Mesendoderm (in vitro differentiated cells): ENCODE data around the gene FARP1.

Experiments
- DNase-seq: peaks from one replicate; pipeline ENCODE4 v3.0.0; 2013
- H2AK5ac ChIP-seq: 2 replicates; pipeline ENCODE4 v1.6.1; 2013; ENCODE audit warnings: low read length, inconsistent platforms
- H2BK120ac ChIP-seq: 2 replicates; pipeline ENCODE4 v1.6.1; 2013; ENCODE audit warnings: low read depth, mild to moderate bottlenecking, low read length, moderate library complexity, mixed read lengths
- H2BK15ac ChIP-seq: replicated peaks from 2 replicates; pipeline ENCODE4 v1.6.1; 2013; ENCODE audit warnings: low read depth, mild to moderate bottlenecking, moderate library complexity
- H2BK5ac ChIP-seq: 2 replicates; pipeline ENCODE4 v1.6.1; 2013; ENCODE audit warnings: low read length, inconsistent platforms
- H3K18ac ChIP-seq: 2 replicates; pipeline ENCODE4 v1.6.1; 2013; ENCODE audit warnings: mild to moderate bottlenecking, low read length, mixed read lengths
- H3K23ac ChIP-seq: one replicate; pipeline ENCODE4 v1.6.1; 2013; ENCODE audit warnings: low read length
- H3K27ac ChIP-seq: 2 replicates; pipeline ENCODE4 v1.5.1; 2013; ENCODE audit warnings: low read depth, mild to moderate bottlenecking, inconsistent platforms, low read length, moderate library complexity
- H3K27me3 ChIP-seq: 2 replicates; pipeline ENCODE4 v1.6.1; 2013; ENCODE audit warnings: low read length, control low read depth, mild to moderate bottlenecking, inconsistent platforms; ENCODE audit not compliant: insufficient read depth, poor library complexity
- H3K36me3 ChIP-seq: 2 replicates; pipeline ENCODE4 v1.6.1; 2013; ENCODE audit warnings: low read length, inconsistent platforms; ENCODE audit not compliant: control insufficient read depth, insufficient read depth
- H3K4ac ChIP-seq: one replicate; pipeline ENCODE4 v1.6.1; 2013; ENCODE audit warnings: low read depth, mild to moderate bottlenecking, low read length, moderate library complexity
- H3K4me1 ChIP-seq: 2 replicates; pipeline ENCODE4 v1.6.1; 2013; ENCODE audit warnings: low read depth, low read length, inconsistent platforms; ENCODE audit not compliant: control insufficient read depth
- H3K4me2 ChIP-seq: 2 replicates; pipeline ENCODE4 v1.6.1; 2013; ENCODE audit warnings: low read length
- H3K4me3 ChIP-seq: 2 replicates; pipeline ENCODE4 v1.5.1; 2013; ENCODE audit warnings: mild to moderate bottlenecking, low read length
- H3K56ac ChIP-seq: one replicate; pipeline ENCODE4 v1.6.1; 2013; ENCODE audit warnings: low read length
- H3K79me1 ChIP-seq: 2 replicates; pipeline ENCODE4 v1.6.1; 2013; ENCODE audit warnings: low read length, inconsistent platforms
- H3K79me2 ChIP-seq: 2 replicates; pipeline ENCODE4 v1.6.1; 2013; ENCODE audit warnings: mild to moderate bottlenecking, low read length; ENCODE audit not compliant: control insufficient read depth, insufficient read depth
- H3K9ac ChIP-seq: 2 replicates; pipeline ENCODE4 v1.6.1; 2013; ENCODE audit warnings: low read length, inconsistent platforms
- H4K5ac ChIP-seq: one replicate; pipeline ENCODE4 v1.6.1; 2013; ENCODE audit warnings: low read length
- H4K8ac ChIP-seq: one replicate; pipeline ENCODE4 v1.6.1; 2013; ENCODE audit warnings: low read depth, mild to moderate bottlenecking, control low read depth, low read length, moderate library complexity
- WGBS: extraction: QIAGEN DNeasy Blood & Tissue Kit; methylation state at CpG from one replicate; pipeline ENCODE4 v1.1.7; 2013; ENCODE audit warnings: low lambda C conversion rate, missing lambda C conversion rate; ENCODE audit not compliant: insufficient coverage; ENCODE audit errors: extremely low coverage; 5-methylcytosine and 5-hydroxymethylcytosine counted together

FARP1 gene

DNA sequence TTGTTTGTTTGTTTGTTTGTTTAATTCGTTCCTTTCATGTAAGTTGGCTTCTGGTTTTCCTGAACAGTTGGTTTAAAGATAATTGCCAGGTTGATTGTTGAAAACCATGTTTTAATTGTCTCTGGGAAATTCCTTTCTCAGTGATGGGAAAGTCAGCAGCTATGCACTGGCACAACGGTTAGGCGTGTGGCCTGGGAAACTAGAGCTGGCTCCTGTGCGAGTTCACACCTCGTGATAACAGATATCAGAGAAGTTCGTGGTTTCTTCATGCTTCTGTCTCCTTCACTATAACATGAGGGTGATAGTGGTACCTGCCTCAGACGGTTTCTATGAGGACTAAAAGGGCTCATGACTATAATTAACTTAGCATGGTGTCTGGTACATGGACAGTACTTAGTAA, 280.5 kb downstream of the FARP1 start:
- Histone ChIP-seq H2BK120ac (no peak overlapping the region), H2BK5ac (no peak overlapping the region), H3K4me3 (no peak overlapping the region), H3K9ac (no peak overlapping the region), H3K4ac (no peak overlapping the region), H3K79me2 (no peaks in the 10 kb centered on the region), H4K5ac (no peak overlapping the region), H3K56ac (no peak overlapping the region), H3K27me3 (no peaks in the 10 kb centered on the region), H3K18ac (no peak overlapping the region), H3K4me2 (no peak overlapping the region), H3K36me3 (no peaks in the 10 kb centered on the region), H3K79me1 (no peaks in the 10 kb centered on the region), H3K27ac (no peak overlapping the region), H4K8ac (no peak overlapping the region), H3K4me1 (no peaks in the 10 kb centered on the region), H3K23ac (no peak overlapping the region), H2AK5ac (no peak overlapping the region), H2BK15ac (no peak overlapping the region)
- DNase-seq = no peak
- WGBS = no CpG with 5 or more reads among the region's 7 CpGs

DNA sequence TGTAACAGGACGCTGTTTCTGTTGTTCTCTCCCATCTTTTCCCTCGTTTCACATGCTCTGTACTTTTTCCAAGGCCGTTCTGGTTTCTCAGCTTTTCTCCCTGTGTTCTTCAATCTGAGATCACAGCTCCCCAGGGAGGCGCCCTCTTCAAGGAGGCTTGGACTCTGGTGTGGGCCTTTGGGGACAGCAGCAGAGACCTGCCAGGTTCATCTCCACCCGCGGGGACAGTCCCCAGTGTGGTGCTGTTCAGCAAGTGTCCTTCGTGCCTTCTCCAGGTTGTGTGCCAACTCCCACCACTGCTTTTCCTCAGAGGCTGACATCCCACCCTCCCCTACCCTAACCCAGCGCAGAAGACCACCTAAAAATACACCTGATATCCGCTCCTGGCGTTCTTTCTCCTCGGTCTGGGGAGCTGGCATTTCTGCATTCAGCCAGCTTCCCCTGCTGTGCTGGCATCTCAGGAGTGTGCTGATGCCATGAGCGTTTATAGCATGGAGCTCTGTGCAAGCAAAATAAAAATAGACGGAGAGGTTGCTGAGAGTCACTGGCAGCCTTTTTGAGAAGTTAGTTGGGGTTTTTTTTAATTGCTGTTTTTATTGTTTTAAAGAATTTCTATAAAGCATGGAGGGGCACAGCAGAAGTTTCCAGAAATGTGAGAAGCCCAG, 284.6 kb downstream of the FARP1 start:
- no peak overlapping the region for H3K18ac ChIP-seq
- no peak for DNase-seq
- no peak overlapping the region for H3K27ac ChIP-seq
- no CpG with 5 or more reads among the region's 13 CpGs for WGBS
- H2BK5ac ChIP-seq = no peak overlapping the region
- no peaks in the 10 kb centered on the region for H3K79me2 ChIP-seq
- H3K9ac ChIP-seq = no peak overlapping the region
- H2BK120ac ChIP-seq = no peak overlapping the region
- H3K23ac ChIP-seq = no peak overlapping the region
- no peak overlapping the region for H4K5ac ChIP-seq
- H3K4ac ChIP-seq = no peak overlapping the region
- no peaks in the 10 kb centered on the region for H3K27me3 ChIP-seq
- no peaks in the 10 kb centered on the region for H3K4me1 ChIP-seq
- no peak overlapping the region for H2BK15ac ChIP-seq
- no peak overlapping the region for H3K4me2 ChIP-seq
- no peaks in the 10 kb centered on the region for H3K36me3 ChIP-seq
- H2AK5ac ChIP-seq = no peak overlapping the region
- no peak overlapping the region for H3K56ac ChIP-seq
- H4K8ac ChIP-seq = no peak overlapping the region
- no peaks in the 10 kb centered on the region for H3K79me1 ChIP-seq
- no peak overlapping the region for H3K4me3 ChIP-seq

DNA sequence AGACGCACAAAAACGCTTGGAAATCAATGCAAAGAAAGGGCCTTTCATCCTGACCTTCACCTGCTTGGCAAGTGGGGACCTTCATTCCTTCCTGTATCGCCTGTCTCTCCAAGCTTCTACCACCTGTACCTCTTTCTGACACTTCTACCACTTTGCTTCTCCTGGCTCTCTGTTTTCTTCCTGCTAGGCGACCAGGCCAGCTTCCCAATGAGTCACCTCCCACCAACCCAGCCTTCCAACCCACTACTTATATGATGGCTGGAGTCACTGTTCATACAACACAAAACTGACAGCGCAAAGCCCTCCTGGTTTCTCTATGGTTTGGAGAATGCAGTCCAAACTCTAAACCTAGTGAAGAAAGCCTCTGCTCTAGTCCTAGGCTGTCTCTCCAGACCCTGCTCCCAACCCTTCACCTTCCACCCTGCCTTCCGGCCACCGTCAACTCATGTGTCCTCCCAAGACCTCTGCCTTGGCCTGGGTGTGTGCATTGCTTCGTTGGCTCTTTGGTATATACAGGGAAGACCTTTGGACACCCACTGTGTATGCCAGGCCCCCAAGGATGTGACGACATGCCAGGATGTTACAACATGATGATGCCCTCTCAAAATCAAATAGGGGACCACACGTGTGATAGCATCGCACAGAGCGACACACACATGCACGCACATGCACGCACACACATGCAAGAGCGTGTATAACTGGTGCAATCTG, 285.5 kb downstream of the FARP1 start:
- Histone ChIP-seq H3K4me3 (no peak overlapping the region), H3K27ac (no peak overlapping the region), H3K36me3 (no peaks in the 10 kb centered on the region), H3K23ac (no peak overlapping the region), H3K79me2 (no peaks in the 10 kb centered on the region), H4K8ac (no peak overlapping the region), H3K56ac (no peak overlapping the region), H3K9ac (no peak overlapping the region), H2AK5ac (no peak overlapping the region), H3K27me3 (no peaks in the 10 kb centered on the region), H2BK5ac (no peak overlapping the region), H4K5ac (no peak overlapping the region), H3K79me1 (no peaks in the 10 kb centered on the region), H3K4ac (no peak overlapping the region), H2BK120ac (no peak overlapping the region), H3K4me1 (no peaks in the 10 kb centered on the region), H2BK15ac (no peak overlapping the region), H3K4me2 (no peak overlapping the region), H3K18ac (no peak overlapping the region)
- DNase-seq = no peak
- no CpG with 5 or more reads among the region's 15 CpGs for WGBS

DNA sequence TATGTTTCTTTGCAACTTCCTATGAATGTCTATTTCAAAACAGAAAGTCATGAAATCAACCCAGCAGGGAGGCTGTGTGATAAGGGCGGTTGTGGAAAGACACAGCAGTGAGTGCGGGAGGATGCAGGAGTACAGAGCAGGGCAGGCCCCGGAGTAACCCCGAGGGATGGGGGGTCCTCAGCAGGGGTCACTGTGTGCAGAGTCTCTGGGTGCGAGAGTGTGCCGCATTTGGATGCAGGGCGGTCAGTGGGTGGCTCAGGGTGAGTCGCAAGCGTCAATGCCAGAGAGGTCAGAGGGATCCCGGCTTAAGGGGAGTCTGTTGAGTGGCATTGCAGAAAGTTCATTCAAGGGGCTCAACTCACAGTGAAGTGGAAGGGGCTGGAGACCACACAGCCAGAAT, 286.2 kb downstream of the FARP1 start:
- Histone ChIP-seq H3K79me1 (no peaks in the 10 kb centered on the region), H3K18ac (no peak overlapping the region), H3K23ac (no peak overlapping the region), H4K5ac (no peak overlapping the region), H3K4me3 (no peak overlapping the region), H3K56ac (no peak overlapping the region), H2BK120ac (no peak overlapping the region), H3K79me2 (no peaks in the 10 kb centered on the region), H3K4me1 (no peaks in the 10 kb centered on the region), H3K36me3 (no peaks in the 10 kb centered on the region), H3K27ac (no peak overlapping the region), H3K9ac (no peak overlapping the region), H2AK5ac (no peak overlapping the region), H2BK15ac (no peak overlapping the region), H2BK5ac (no peak overlapping the region), H3K4me2 (no peak overlapping the region), H4K8ac (no peak overlapping the region), H3K4ac (no peak overlapping the region), H3K27me3 (no peaks in the 10 kb centered on the region)
- no CpG with 5 or more reads among the region's 10 CpGs for WGBS
- no peak for DNase-seq

DNA sequence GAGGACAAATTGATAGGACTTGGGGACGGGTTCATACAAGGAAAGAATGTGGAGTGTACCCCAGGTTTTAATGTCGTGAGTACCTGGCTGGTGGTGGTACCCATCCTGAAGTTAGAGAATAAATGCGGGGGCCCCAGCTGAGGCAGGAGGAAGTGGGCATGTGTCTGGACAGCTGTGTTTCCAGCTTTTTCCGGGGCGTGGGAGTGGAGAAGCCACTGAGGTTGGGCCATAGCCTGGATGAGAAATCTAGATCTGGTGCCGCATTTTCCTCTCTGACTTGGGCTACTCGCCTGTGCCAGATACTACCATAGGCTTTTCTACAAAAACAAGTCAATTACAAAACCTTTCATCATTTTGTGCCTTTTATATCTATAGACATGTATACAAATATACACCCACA, 286.6 kb downstream of the FARP1 start:
- Histone ChIP-seq H3K79me1 (no peaks in the 10 kb centered on the region), H3K23ac (no peak overlapping the region), H3K4me1 (no peaks in the 10 kb centered on the region), H3K18ac (no peak overlapping the region), H2BK120ac (no peak overlapping the region), H3K9ac (no peak overlapping the region), H3K27me3 (no peaks in the 10 kb centered on the region), H3K4me2 (no peak overlapping the region), H3K36me3 (no peaks in the 10 kb centered on the region), H4K5ac (no peak overlapping the region), H3K56ac (no peak overlapping the region), H3K27ac (no peak overlapping the region), H2AK5ac (no peak overlapping the region), H3K79me2 (no peaks in the 10 kb centered on the region), H4K8ac (no peak overlapping the region), H3K4me3 (no peak overlapping the region), H2BK15ac (no peak overlapping the region), H2BK5ac (no peak overlapping the region), H3K4ac (no peak overlapping the region)
- no CpG with 5 or more reads among the region's 7 CpGs for WGBS
- no peak for DNase-seq
